HG03558 (cell line): ENCODE results near the gene PLXNA2.

ENCODE experiments used
- ATAC-seq: cut with Tn5 transposase; IDR thresholded peaks from one replicate; pipeline ENCODE4 v1.9.1; 2021; ENCODE audit warnings: moderate number of reproducible peaks; ENCODE audit not compliant: unreplicated experiment; ENCODE audit errors: extremely low read depth

The PLXNA2 gene

DNA sequence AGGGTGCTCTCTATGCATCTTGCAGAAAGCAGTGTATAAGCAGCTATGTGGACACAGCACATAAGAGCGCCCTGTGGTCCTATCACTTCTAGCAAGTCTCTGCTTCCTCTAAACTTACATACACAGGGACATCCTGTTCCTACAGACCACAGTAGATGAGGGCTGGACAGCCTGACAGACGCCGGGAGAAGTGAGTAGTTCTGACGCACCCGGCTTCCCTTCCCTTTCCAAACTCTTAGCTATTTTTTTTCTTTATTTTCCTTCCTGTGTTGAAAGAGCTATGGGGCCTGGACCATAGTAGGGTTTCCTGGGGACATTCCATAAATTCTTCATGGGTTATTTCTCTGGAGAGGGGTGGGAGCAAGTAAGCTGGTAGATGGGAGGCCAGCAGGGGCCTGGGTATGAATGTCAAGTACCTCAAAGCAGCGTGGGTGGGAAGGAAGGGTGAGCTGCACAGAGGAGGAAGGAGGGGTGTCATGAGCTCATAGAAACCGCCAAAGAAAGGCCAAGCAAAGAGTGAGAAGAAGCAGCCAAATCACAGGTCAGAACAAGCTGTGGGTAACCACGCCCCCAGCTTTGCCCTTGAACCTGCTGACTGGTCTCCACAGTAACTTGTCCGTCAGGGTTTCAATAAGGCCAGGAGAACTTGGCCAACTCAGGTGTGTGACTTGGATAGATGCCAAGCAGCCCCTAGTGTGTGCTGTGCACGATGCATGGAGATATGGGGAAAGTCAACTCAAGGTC is 36.6 kb downstream of the PLXNA2 start:
- ATAC-seq: no peak

DNA sequence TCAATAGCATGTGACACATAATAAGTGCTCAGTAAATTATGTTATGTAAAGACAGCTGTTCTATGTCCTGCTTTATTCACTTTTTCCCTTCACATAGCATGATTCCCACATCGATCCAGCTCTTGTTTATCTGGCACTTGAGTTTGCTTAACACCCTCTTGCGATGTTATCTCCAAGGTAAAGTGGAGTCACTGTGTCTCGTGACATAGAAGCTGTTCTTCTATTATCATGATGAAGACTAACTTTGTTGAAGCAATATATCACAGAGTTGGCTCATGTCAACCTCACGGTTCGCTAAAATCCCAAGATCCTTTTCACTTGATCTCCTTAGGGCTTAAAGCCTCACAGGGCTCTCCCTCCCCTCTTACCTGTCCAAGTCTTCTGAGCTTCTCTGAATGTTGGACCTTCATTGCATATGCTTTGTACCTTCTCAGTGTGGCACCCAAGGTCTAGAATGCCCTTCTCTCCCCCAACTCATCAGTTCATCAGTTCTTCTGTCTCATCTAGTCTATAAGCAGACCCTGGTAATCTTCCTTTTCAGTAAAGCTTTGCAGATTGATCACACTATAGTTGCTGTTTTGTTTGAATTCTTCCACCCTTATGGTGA is 38.0 kb downstream of the PLXNA2 start:
- ATAC-seq: no peak

DNA sequence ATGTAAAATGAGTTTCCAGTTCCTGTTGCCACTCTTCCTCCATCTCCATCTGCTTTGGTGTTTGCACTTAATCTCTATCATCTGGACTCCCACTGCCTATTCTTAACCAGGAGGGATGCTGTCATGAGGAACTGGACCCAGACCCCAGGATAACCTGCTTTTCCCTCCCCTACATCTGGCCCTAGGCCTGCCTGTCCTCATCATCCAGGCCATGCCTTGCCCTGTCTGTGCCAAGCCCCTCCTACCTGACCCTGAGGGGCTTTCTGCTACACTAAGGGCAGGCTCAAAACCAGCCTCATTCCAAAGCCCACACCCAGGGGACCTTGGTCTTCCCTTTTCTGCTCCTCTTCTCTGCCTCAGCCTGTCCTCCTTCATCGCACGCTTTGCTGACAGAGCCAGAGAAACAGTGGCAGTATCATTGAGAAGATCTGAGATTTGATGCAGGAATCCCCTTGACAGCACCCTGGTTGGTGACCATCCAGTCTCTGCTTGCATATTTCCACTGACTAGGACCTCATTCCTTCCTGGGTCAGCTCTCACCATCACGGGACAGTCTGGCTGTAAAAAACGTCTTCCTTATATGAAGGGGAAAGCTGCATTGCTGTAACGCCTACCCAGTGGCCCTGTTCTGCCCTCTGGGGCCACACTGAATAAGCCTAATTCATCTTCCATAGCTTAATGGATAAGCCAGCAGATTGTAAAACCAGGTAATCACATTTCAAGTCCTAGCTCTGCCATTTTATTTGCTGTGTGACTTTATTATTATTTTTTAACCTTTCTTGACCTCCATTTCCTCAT is 38.8 kb downstream of the PLXNA2 start:
- no peak for ATAC-seq

DNA sequence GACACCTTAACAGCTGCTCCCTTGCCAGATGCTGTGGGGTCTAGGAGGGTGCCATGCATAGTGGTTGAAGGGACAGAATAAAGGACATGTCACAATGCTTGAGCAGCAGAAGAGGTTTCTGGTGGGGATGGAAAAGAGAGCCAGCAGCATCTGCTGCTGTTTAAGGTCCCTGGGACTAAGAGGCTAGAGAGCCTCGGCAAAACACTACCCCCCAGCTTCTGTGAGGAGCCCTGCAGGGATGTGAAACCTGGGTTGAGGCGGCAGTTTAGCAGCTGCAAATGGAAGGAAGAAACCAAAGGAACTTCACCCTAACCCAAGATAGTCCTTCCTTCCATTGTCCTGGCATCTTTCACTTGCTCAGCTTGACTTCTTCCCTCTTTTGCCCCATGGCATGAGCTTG is 39.4 kb downstream of the PLXNA2 start:
- ATAC-seq: no peak

DNA sequence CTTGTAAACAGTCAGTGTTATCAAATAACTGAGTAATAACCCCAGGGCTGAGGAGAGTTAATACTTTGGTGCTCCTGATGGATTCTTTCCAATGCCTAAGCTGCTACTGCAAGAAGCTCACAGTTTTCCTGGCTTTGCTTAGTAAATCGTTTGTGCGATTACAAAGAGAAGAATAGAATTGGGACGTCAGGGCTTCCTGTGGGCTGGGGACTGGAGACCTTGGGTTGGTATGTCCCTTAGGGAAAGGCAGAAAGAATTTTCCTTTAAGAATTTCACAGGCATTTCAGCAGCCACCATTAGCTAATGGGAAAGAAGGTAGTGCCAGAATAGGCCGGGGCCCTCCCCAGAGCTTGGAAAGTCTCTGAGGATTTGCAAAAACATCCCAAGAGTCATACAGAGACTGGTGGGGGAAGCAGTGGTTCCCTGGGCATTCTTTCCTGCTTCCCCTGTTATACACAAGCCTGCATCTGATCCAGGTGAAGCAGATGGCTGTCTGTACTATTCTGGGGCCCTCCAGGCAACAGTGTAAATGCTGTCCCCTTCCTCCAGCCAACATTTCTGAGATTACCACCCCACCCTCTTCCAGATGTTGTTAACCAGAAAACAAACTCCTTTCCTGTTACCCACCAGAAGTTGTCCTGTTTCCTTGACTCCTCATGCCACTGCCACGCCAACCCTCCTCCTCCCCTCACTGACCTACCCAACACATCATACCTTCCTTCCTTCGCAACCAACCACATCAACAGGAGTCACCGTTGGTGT is 40.2 kb downstream of the PLXNA2 start:
- no peak for ATAC-seq

DNA sequence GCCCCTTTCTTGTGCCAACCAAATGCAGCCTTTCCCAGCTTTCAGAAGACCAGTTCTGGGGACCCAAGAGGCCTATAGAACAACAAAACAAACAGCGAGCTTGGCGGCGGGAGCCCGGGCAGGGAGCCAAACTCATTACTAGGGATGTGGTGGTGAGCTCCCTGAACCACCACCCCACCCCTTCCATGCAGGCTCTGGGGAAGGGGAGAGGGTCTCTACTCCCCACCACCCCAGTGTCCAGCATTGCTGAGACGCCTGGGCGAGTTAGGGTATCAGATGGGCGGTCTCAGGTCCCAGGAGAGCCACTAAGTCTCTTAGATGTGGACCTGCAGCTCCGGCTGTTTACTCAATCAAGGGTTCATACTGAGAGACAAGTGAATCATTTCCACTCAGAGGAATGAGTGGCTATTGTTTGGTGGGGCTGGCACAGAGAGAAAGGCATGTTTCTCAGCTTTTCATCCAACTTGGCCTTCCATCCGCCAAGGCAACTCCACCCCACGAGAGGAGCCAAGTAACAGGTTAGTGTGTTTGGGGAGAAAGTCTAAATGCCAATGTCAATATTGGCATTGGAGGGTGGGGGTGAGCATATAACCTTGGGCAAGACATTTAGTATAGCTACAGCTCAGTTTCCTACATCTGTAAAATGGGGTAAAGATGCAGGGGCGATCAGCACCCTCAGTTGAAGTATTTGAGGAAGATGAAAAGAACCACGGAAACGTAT is 40.9 kb downstream of the PLXNA2 start:
- no peak for ATAC-seq

DNA sequence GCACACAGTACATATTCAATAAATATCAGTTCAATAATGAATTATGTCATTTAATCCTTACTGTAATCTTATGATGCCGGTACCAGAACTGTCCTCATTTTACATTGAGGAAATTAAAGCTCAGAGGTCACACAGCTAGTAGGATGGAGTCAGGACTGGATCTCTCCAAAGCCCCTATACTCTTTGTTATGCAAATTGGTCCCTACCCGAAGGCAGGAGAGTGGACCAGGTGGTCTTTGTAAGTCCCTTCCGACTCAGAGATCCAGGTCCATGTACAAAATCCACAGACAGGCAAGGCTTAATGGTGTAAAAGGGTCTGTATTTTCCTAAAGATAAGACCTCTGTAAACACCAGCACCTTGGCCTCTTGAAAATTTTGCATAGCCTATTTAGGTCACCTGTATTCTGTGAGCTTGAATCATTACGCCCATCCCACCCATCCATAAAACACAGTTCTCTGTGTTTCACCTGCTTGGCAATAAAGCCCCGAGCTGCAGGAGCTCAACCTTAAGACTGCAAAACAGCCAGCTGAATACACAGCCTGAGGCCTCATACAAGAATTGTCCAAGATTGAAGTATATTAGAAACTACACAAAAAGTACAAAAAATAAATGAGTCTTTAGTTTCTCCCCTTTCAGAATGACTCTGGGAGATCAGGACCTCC is 41.7 kb downstream of the PLXNA2 start:
- ATAC-seq: no peak

DNA sequence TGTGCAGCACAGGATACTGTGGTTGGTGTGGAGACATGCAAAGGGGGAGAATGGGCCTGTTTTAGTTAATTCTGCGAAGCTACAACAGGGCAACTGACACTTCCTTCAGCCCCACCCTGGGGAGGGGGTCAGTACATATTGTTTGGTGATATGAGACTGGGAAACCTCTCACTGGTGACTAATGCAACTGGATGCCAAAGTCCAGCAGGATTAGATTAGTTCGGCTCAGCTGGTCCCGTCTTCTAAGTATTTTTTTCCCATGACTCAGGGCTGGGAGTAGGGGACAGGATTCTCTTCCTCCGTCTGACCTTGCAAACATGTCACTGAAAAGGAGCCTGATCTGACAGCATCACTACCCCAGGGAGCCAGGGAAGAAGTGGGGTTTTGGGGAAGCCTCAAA is 43.0 kb downstream of the PLXNA2 start:
- no peak for ATAC-seq

DNA sequence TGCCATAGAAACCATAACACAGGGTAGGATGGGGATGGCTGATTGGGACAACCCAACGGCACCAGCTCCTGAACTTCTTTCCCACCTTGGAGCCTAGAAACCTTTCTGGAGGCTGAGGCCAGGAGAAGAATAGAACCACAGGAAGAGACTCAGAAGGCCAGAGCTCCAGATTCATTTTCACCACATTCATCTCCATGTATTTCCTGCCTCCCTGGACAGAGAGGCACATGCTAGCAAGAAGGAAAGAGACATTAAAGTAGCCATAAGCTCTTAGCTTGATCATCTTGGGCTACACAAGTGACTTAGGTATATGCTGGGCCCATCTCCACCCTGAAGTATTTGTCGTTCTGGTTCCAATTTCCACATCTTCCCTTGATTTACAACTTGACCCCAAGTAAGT is 44.1 kb downstream of the PLXNA2 start:
- no peak for ATAC-seq

DNA sequence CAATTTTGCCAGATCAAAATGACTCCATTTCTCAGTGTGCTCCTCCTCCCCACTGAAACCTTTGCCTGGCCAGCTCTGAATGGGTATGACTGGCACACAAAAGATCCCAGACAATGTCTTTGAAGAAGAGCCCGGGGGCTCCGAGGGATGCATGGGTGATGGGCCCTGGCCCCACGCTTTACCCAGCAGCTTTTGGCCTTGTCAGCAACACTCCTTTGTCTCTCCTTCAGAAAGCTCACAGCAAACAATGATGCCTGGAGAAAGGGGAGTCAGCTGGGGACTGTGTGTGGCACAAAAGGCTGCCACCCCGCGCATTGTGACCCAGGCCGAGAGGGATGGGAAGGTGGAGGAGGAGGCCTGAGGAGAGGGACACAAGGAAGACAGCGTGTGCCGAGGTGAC is 45.9 kb downstream of the PLXNA2 start:
- ATAC-seq: no peak

DNA sequence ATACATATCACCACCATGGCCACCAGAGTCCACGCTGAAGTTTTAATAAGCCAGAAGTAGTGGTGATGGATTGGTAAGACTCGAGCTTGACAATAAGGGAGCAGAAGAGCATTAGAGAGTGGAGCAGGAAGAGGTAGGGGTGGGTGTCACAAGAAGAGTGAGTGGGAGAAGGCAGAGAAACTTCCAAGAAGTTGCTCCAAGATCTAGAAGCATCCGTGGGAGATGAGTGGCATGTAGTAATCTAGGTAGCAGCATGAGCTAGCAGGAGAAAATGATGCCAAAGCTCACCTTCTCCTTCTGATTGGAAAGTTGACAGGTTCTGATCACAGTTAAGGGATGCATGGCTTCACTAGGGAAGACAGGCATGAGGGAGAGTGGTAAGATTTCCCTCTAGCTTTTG is 49.2 kb downstream of the PLXNA2 start:
- no peak for ATAC-seq

DNA sequence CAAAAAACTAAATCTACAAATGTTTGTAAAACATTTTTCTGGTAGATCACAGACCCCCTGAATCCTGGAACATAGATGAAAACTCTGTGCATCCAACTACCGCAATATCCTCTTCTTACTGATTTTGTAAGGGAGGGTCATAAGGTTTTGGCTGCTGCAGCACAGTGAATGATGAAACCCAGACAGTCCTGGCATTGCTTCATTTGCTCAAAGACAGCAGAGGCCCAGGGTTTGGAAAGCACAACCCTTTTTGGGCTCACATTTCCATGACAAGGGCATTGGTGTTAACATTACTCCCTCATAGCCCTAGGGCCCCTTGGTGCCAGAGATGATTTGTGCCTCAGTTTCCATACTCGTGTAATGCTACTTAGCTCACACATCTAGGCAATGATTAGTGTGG is 51.2 kb downstream of the PLXNA2 start:
- ATAC-seq: no peak

DNA sequence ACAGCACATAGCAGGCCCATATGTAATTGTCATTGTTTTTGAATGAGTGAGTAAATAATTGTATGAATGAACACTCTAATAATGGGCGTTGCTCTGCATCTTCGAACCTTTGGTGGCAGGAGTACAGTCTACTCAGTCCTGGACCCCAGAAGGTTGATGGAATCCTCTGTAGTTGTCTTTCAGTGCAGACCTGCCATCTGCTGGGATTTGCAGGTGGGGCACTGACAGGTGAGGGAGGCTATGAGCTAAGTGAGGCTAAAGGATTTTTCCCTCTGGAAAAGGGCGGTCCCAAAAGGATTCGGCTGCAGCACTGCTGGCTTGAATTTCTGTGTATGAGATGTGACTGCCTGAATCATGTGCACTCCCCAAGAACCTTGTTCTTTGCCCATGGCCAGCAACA is 53.4 kb downstream of the PLXNA2 start:
- ATAC-seq: no peak

DNA sequence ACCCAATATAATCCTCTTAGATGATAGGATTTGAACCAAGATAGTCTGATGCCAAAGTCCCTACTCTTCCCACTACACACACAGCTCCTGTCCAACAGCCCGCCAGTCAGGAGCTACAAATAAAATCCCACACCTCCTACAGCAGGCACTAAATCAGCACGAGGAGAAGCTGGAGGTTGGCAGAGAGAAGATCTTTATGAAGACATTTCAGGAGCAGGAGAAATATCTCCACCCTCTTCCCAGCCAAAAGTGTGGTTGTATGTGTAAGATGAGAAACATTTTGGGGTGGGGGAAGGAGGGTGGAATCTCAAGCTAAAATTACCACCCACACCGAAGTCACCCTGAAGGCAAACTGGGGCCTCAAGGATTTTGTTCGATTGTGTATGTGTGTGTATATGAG is 54.5 kb downstream of the PLXNA2 start:
- no peak for ATAC-seq

DNA sequence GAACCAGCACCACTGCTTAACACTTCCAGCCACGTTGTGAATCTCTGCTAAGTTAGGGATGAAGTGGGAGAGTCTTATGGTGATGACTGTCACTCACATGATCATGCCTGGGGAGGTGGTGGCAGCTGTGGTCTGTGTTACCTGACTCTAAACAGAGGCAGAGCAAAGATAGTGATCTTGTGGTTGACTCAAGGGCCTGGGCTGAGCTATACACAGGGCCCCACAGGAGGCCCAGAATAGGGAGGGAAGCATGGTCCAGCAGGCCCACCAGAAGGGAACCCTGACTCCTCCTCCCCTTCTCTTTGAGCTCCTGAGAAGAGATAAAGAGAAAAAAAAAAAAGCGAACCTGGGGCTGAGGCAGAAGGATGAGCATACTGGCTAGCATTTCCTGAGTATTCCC is 55.0 kb downstream of the PLXNA2 start:
- ATAC-seq: no peak

DNA sequence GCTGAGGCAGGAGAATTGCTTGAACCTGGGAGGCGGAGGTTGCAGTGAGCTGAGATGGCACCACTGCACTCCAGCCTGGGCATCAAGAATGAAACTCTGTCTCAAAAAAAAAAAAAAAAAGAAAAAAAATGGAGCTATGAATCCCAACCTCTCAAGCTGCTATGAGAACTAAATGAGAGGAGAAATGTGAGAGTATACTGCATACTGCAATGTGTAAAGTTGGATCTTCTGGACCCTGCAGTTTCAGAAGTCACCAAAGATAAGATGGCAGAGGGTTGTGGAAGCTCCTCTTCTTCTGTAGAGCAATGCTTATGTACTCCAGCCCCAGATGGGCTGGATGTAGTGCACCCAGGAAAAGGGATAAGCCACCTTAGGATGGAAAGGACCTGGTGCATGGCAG is 55.6 kb downstream of the PLXNA2 start:
- no peak for ATAC-seq

DNA sequence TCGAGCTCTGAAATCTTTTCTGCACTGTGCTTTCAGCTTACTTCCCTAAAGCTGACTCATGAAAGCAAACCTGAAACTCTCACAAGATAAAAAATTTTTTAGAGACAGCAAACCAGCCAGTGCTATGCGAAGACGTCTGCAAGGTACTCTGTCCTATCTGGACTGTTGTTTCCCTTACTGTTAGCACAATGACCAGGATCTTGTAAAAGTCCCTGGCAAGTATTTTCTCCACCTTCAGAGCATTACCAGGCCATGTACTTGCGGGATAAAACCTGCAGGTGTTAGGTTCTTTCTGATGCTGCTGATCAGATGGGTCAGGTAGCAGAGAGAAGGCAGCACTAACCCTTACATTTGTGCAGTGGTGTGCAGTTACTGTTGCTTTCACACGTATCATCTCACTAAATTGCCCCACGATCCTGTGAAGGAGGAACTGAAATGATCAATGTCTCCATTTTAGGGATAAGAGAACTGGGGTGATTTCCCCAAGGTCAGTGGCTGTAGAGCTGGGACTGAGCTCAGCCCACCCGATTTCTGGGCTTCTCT is 56.6 kb downstream of the PLXNA2 start:
- ATAC-seq: peak; percentile 67

DNA sequence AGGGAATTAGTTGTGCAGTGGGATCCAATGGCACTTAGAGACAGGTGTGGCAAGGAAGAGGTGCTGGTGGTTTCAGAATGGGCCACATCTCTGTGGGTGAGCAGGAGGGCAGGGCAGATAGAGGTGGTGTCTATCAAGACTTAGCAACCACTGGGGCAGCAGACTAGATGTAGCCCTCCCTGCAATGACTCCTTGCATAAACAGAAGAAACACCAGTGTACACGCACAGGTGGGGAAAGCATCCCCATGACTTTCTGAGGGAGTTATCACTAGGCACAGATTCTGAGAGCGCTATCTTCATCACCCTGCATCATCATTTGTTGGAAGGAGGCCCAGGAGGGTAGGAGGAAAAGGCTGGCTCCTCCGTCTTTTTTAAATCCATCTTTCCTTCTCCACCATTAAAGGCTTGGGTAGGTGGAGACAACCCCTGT is 58.4 kb downstream of the PLXNA2 start:
- no peak for ATAC-seq

DNA sequence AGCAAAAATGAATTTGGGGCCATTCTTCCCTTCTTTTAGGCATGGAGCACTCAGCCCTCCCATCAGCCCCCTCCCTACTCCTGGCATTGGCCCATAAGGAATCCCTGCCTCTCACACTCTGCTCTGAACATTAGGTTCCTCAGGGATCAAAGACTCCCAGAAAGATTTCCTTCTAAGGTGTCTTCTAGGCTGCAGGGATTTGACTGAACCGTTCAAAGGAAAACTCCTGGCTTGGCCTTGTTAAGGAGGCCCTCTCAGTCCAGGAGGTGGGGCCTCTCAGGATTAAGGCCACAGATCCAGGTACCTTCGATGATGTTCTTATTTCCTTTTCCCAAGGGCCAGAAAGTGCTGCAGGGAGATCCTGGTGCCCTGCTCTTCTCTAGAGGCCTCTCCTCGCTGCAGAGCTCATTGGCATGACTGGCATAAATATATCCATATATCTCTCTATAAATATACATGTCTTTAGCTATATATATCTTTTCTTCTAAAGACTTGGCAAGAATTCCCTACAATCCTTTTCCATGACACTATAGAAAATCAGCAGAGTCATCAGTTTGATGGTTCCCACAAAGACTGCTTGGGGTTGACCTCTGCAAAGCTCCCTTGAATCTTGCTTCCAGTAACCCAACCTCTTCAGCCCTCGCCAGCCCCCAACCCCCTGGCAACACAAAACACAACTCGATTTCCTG is 59.1 kb downstream of the PLXNA2 start:
- no peak for ATAC-seq
